Heart left ventricle (tissue), 13 donors: ENCODE measurements around the gene TCF7.

Experiments
- CTCF ChIP-seq, 12 donors: fragments of 200-600 bp; sonication (generic) in 4 of 12; IDR thresholded peaks; one replicate each; pipeline versions ENCODE4 v1.5.0 to v1.8.0; 2018 to 2022; ENCODE audit warnings: antibody characterized with exemption in 12 of 12, mild to moderate bottlenecking in 5 of 12
- POLR2A ChIP-seq, 2 donors: fragments of 450-650 bp; IDR thresholded peaks; one replicate each; pipeline ENCODE4 v1.6.1; 2017; ENCODE audit warnings: antibody characterized with exemption in 2 of 2, mild to moderate bottlenecking in 2 of 2, moderate library complexity in 2 of 2
- donor health status: ischemic (EF 13 %, LVEDD 7.1; RV severe dilation, severe dysfunction).
- donor health status: DM: no; HTN: yes; CAD: no.
- donor health status: DM: no; HTN: no; CAD: no.
- donor health status: ischemic (EF 25% LVEDD 6.9; RV normal size, moderate dysfunction).
- donor health status: ischemic (EF 25% LVEDD 5.7; RV mildly dilated, moderate dysfunction).
- donor health status: ischemic (EF 35%, LVEDD 5.7; RV mildly dilated, moderate dysfunction).
- donor health status: nonischemic (EF 11% LVEDD 7.7; RV severe dilation, severe dysfunction).
- donor health status: DM: yes; HTN: yes; CAD: no.
- donor health status: PGD.
- donor health status: ischemic (EF 29% LVEDD 5.4; RV normal size, mild dysfunction).
- donor health status: nonischemic (EF 23%, LVEDD 6.1; RV moderate dilation, normal function).

GRCh38 chr5:134082264-134082992 lies 32.1 kb upstream of the TCF7 start:
- TF ChIP-seq CTCF (IDR thresholded peaks at IDR 0.05) (no peak), POLR2A (IDR thresholded peaks at IDR 0.05) (no peak)
